NCI-H128 (cell line): ENCODE results near the gene GATAD2B.

Source experiments
- DNase-seq: peaks from one replicate; lab custom pipeline; 2025; ENCODE audit not compliant: unreplicated experiment; lab: John Stamatoyannopoulos, UW

GATAD2B gene

GRCh38 chr1:153764310-153764709, 158.5 kb downstream of the GATAD2B start:
- no peak for DNase-seq

- DNase-seq: no peak
These were observed 159.2 kb downstream of the GATAD2B start for GRCh38 chr1:153763365-153764225.

DNA sequence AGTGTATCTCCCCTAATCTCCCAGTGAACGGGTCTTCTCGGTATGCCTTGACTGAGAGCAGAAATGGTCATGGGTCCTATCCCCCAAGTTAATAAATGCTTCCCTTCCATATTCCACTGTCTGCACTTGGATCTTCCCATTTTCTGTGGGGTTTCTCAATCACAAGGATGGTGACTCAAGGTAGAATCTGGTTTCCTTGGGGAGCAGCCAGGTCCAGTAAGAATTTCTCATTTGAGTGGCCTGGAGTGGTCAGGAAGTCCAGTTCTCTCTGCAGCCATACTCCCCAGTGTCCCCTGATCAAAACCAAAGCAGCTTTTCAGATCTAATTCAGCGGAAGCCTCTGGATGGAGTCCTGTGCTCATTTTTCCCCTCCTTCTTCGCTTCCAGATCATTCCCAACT, 162.3 kb downstream of the GATAD2B start:
- DNase-seq: no peak
